Peyer's patch (tissue), 4 donors: ENCODE measurements around the gene TASOR2.

Source experiments
- CTCF ChIP-seq, 6 experiments: fragments of 450-650 bp in 4 of 6; fragments of 200-600 bp in 2 of 6; sonication (generic) in 1 of 6; IDR thresholded peaks; one replicate each; pipeline ENCODE4 v1.5.1; 2017 to 2019; ENCODE audit warnings: antibody characterized with exemption in 6 of 6, mild to moderate bottlenecking in 3 of 6, moderate library complexity in 1 of 6
- POLR2A ChIP-seq, 2 donors: fragments of 450-650 bp; IDR thresholded peaks; one replicate each; pipeline ENCODE4 v1.5.1; 2017; ENCODE audit warnings: antibody characterized with exemption in 2 of 2, mild to moderate bottlenecking in 2 of 2, moderate library complexity in 2 of 2

- no peak for TF ChIP-seq CTCF (IDR thresholded peaks at IDR 0.05)
- no peak for TF ChIP-seq POLR2A (IDR thresholded peaks at IDR 0.05)
These were observed 15.0 kb upstream of the TASOR2 start for GRCh38 chr10:5669604-5670003.
